Epithelial cell of umbilical artery (primary cell): Measurements from ENCODE around the gene EVI2A. TPM values are rescaled to one million over a fixed set of nuclear protein-coding genes. Genes with fewer than 3 reads are reported as not detected.

Source experiments
- total RNA-seq: library from RNA; depleted of rRNA; stranded (reverse); fragments of >200 nt; gene quantifications from 2 replicates; pipeline ENCODE4 v1.2.3, GENCODE V29; 2014

The EVI2A gene, protein sequence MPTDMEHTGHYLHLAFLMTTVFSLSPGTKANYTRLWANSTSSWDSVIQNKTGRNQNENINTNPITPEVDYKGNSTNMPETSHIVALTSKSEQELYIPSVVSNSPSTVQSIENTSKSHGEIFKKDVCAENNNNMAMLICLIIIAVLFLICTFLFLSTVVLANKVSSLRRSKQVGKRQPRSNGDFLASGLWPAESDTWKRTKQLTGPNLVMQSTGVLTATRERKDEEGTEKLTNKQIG
- total RNA-seq: 0.61 and 1.3 TPM in 2 replicates

DNA sequence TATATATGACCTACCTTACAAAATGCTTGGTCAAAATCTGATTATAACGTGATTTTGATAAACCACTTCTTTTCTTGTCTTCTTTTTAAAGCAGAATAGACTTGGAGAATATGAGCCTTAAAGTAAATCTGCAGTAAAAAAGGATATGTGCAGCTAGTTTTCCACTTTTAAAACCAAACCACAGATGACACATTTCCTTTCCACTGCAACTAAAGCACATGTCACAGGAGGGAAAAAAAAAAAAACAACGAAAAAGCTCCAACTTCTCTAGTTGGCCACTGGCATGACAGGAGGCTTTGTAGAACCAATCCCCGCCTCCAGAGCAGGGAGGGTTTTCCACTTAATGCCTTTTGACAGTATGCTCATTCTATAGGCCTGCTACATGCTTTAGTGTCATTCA is at the start of gene EVI2A:
Gene EVI2A (minus strand): TSS at position 142 of the 400 bp plus-strand sequence. CDS start 2,609 bp downstream, outside the sequence.

DNA sequence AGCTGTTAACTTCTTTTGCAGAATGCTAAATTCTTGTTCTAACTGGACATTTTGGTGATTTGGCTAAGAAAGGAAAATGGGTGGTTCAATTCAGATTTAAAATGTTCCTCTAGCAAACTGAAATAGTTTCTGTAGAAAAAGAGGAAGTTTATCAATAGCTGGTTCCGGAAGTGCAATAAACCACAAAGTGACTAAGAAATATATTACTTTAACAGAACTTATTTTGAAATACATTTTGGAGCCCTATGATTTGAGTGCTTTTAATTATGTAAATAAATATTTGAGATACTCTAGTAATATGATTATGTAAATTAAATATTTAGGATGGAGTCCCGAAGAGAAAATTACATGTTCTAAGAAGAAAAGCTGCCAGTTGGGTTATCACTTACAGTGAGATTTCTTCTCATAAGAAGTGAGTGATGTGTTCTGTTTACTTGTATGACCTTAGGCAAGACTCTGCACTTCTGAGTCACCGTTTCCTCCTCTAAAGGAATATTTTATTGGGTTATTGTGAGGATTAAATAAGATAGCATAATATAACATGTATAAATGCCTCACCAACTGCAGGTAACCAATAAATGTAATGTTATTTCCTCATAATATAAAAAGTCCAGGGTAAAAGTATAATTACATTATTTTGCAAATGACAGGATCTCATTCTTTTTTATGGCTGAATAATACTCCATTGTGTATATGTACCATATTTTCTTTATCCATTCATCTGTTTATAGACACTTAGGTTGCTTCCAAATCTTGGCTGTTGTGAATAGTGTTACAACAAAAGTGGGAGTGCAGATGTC is 7.2 kb downstream of the EVI2A start, which contains the start of gene EVI2B:
Gene EVI2B (minus strand): TSS at position 73 of the 800 bp plus-strand sequence. CDS start 8,445 bp downstream, outside the sequence.

DNA sequence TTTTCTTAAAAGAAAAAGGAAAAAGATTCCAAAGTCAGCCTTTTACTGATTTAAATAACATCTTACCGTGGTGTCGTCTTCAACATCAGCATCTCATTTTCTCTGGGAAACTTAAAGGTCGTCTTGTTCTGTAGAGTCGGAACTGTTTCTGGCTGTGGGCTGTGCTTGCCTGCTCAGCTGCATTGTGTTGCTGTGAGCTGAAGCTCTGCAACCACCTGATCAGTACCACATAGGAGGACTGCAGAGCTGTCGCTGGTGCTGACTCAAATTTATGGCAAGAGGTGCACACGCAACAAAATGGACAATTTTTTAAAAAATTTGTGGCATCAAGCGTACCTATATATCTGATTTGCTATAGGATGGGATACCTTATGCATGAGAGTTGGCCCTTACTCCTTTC is 24.3 kb downstream of the EVI2A start, which contains the start of gene OMG:
Gene OMG (minus strand): TSS at position 150 of the 400 bp plus-strand sequence. CDS start 908 bp downstream, outside the sequence.

Other genes starting within 250 kb of the EVI2A start
- 24.7 and 33.1 TPM in 2 replicates for gene NF1, start 226.6 kb downstream of the EVI2A start, total RNA-seq
- gene OMG, start 24.4 kb downstream of the EVI2A start, total RNA-seq: under 0.01 TPM in 1 of 2 replicates, not detected in the other
- gene EVI2B, start 7.6 kb downstream of the EVI2A start, total RNA-seq: 0.46 and 0.65 TPM in 2 replicates
- under 0.01 TPM in 1 of 2 replicates, not detected in the other for gene RAB11FIP4, start 70.1 kb upstream of the EVI2A start, total RNA-seq